ENCODE data around the gene AHI1.
"Not testable (repeated sequence)": the region's sequence is repeated elsewhere in the genome, so short reads cannot be mapped to it uniquely, and the experiment has no call there.

Gene AHI1

GRCh38 chr6:135490381-135490780, 7.2 kb downstream of the AHI1 start:
- WGBS (ENCODE audit: insufficient coverage, insufficient read length), result no CpG with 5 or more reads among the region's 3 CpGs
- H3K36me3 ChIP-seq (ENCODE audit: control insufficient read depth, insufficient read depth, low read length), result no peaks in the 10 kb centered on the region
- H3K9me3 ChIP-seq (ENCODE audit: control insufficient read depth, insufficient read depth, low read length), result no peaks in the 10 kb centered on the region
- DNase-seq (ENCODE audit: low read depth, low spot score), result no peak
- no peak overlapping the region for H3K4me3 ChIP-seq (ENCODE audit: low read length)
- H3K27me3 ChIP-seq (ENCODE audit: control insufficient read depth, insufficient read depth, low read length), result no peaks in the 10 kb centered on the region
- no peaks in the 10 kb centered on the region for H3K4me1 ChIP-seq (ENCODE audit: control insufficient read depth, insufficient read depth, low read length)
- no peak overlapping the region for H3K27ac ChIP-seq (ENCODE audit: low read length)

GRCh38 chr6:135488023-135488422, 9.5 kb downstream of the AHI1 start:
- no peaks in the 10 kb centered on the region for H3K27me3 ChIP-seq (ENCODE audit: control insufficient read depth, insufficient read depth, low read length)
- H3K4me3 ChIP-seq (ENCODE audit: low read length), result no peak overlapping the region
- no peaks in the 10 kb centered on the region; the same call in 1 of the 2 replicates for H3K9me3 ChIP-seq (ENCODE audit: control insufficient read depth, insufficient read depth, low read length)
- DNase-seq (ENCODE audit: low read depth, low spot score), result no peak
- no peak overlapping the region for H3K27ac ChIP-seq (ENCODE audit: low read length)
- H3K4me1 ChIP-seq (ENCODE audit: control insufficient read depth, insufficient read depth, low read length), result no peaks in the 10 kb centered on the region
- no CpG with 5 or more reads among the region's 3 CpGs for WGBS (ENCODE audit: insufficient coverage, insufficient read length)
- H3K36me3 ChIP-seq (ENCODE audit: control insufficient read depth, insufficient read depth, low read length), result peaks cover 2% of the 10 kb centered on the region; the same call in 1 of the 2 replicates

GRCh38 chr6:135483903-135484302, 13.6 kb downstream of the AHI1 start:
- not testable (repeated sequence) for DNase-seq (ENCODE audit: low read depth, low spot score); H3K4me3 ChIP-seq (ENCODE audit: low read length); H3K9me3 ChIP-seq (ENCODE audit: control insufficient read depth, insufficient read depth, low read length); H3K36me3 ChIP-seq (ENCODE audit: control insufficient read depth, insufficient read depth, low read length); H3K27me3 ChIP-seq (ENCODE audit: control insufficient read depth, insufficient read depth, low read length); H3K27ac ChIP-seq (ENCODE audit: low read length); H3K4me1 ChIP-seq (ENCODE audit: control insufficient read depth, insufficient read depth, low read length)
- no CpG with 5 or more reads among the region's 2 CpGs for WGBS (ENCODE audit: insufficient coverage, insufficient read length)

- Histone ChIP-seq H3K27me3 (ENCODE audit: control insufficient read depth, insufficient read depth, low read length) (no peaks in the 10 kb centered on the region), H3K9me3 (ENCODE audit: control insufficient read depth, insufficient read depth, low read length) (peaks cover 3% of the 10 kb centered on the region), H3K27ac (ENCODE audit: low read length) (no peak overlapping the region), H3K36me3 (ENCODE audit: control insufficient read depth, insufficient read depth, low read length) (peaks cover 5% of the 10 kb centered on the region), H3K4me1 (ENCODE audit: control insufficient read depth, insufficient read depth, low read length) (no peaks in the 10 kb centered on the region), H3K4me3 (ENCODE audit: low read length) (no peak overlapping the region)
- WGBS (ENCODE audit: insufficient coverage, insufficient read length), result no CpG with 5 or more reads among the region's 3 CpGs
- DNase-seq (ENCODE audit: low read depth, low spot score), result no peak
These were observed 15.7 kb downstream of the AHI1 start for GRCh38 chr6:135481783-135482369.

- H3K4me3 ChIP-seq (ENCODE audit: low read length), result no peak overlapping the region
- H3K36me3 ChIP-seq (ENCODE audit: control insufficient read depth, insufficient read depth, low read length), result peaks cover 5% of the 10 kb centered on the region
- H3K9me3 ChIP-seq (ENCODE audit: control insufficient read depth, insufficient read depth, low read length), result peaks cover 3% of the 10 kb centered on the region
- no peaks in the 10 kb centered on the region for H3K27me3 ChIP-seq (ENCODE audit: control insufficient read depth, insufficient read depth, low read length)
- no CpG with 5 or more reads among the region's 2 CpGs for WGBS (ENCODE audit: insufficient coverage, insufficient read length)
- no peak overlapping the region for H3K27ac ChIP-seq (ENCODE audit: low read length)
- H3K4me1 ChIP-seq (ENCODE audit: control insufficient read depth, insufficient read depth, low read length), result no peaks in the 10 kb centered on the region
- no peak for DNase-seq (ENCODE audit: low read depth, low spot score)
These were observed 17.9 kb downstream of the AHI1 start for GRCh38 chr6:135479601-135480000.

GRCh38 chr6:135478626-135479025, 18.9 kb downstream of the AHI1 start:
- H3K9me3 ChIP-seq (ENCODE audit: control insufficient read depth, insufficient read depth, low read length), result peaks cover 3% of the 10 kb centered on the region
- peaks cover 4% of the 10 kb centered on the region for H3K36me3 ChIP-seq (ENCODE audit: control insufficient read depth, insufficient read depth, low read length)

GRCh38 chr6:135475292-135475886, 22.2 kb downstream of the AHI1 start:
- Histone ChIP-seq H3K4me3 (ENCODE audit: low read length) (no peak overlapping the region), H3K36me3 (ENCODE audit: control insufficient read depth, insufficient read depth, low read length) (peaks cover 3% of the 10 kb centered on the region), H3K4me1 (ENCODE audit: control insufficient read depth, insufficient read depth, low read length) (no peaks in the 10 kb centered on the region), H3K27me3 (ENCODE audit: control insufficient read depth, insufficient read depth, low read length) (no peaks in the 10 kb centered on the region), H3K27ac (ENCODE audit: low read length) (no peak overlapping the region), H3K9me3 (ENCODE audit: control insufficient read depth, insufficient read depth, low read length) (peaks cover 3% of the 10 kb centered on the region)
- no peak for DNase-seq (ENCODE audit: low read depth, low spot score)
- no CpG with 5 or more reads among the region's 2 CpGs for WGBS (ENCODE audit: insufficient coverage, insufficient read length)

More at GRCh38 chr6:135478626-135479025, 18.9 kb downstream of the AHI1 start:
- H3K27me3 ChIP-seq (ENCODE audit: control insufficient read depth, insufficient read depth, low read length), result no peaks in the 10 kb centered on the region
- H3K27ac ChIP-seq (ENCODE audit: low read length), result no peak overlapping the region
- H3K4me3 ChIP-seq (ENCODE audit: low read length), result no peak overlapping the region
- H3K4me1 ChIP-seq (ENCODE audit: control insufficient read depth, insufficient read depth, low read length), result no peaks in the 10 kb centered on the region
- DNase-seq (ENCODE audit: low read depth, low spot score), result no peak

- no peak overlapping the region for H3K4me3 ChIP-seq (ENCODE audit: low read length)
- no peaks in the 10 kb centered on the region; the same call in 1 of the 2 replicates for H3K36me3 ChIP-seq (ENCODE audit: control insufficient read depth, insufficient read depth, low read length)
- no peak overlapping the region for H3K27ac ChIP-seq (ENCODE audit: low read length)
- H3K9me3 ChIP-seq (ENCODE audit: control insufficient read depth, insufficient read depth, low read length), result peaks cover 3% of the 10 kb centered on the region
- no peaks in the 10 kb centered on the region for H3K4me1 ChIP-seq (ENCODE audit: control insufficient read depth, insufficient read depth, low read length)
- H3K27me3 ChIP-seq (ENCODE audit: control insufficient read depth, insufficient read depth, low read length), result no peaks in the 10 kb centered on the region
- no peak for DNase-seq (ENCODE audit: low read depth, low spot score)
These were observed 23.2 kb downstream of the AHI1 start for GRCh38 chr6:135474362-135474761.

- no peak for DNase-seq (ENCODE audit: low read depth, low spot score)
- no peaks in the 10 kb centered on the region for H3K4me1 ChIP-seq (ENCODE audit: control insufficient read depth, insufficient read depth, low read length)
- no peak overlapping the region for H3K4me3 ChIP-seq (ENCODE audit: low read length)
- H3K9me3 ChIP-seq (ENCODE audit: control insufficient read depth, insufficient read depth, low read length), result no peaks in the 10 kb centered on the region
- no CpG with 5 or more reads among the region's 4 CpGs for WGBS (ENCODE audit: insufficient coverage, insufficient read length)
- no peak overlapping the region for H3K27ac ChIP-seq (ENCODE audit: low read length)
- no peaks in the 10 kb centered on the region; the same call in 1 of the 2 replicates for H3K36me3 ChIP-seq (ENCODE audit: control insufficient read depth, insufficient read depth, low read length)
- no peaks in the 10 kb centered on the region for H3K27me3 ChIP-seq (ENCODE audit: control insufficient read depth, insufficient read depth, low read length)
These were observed 31.6 kb downstream of the AHI1 start for GRCh38 chr6:135465903-135466302.

GRCh38 chr6:135465307-135465706, 32.2 kb downstream of the AHI1 start:
- DNase-seq (ENCODE audit: low read depth, low spot score), result no peak
- Histone ChIP-seq H3K9me3 (ENCODE audit: control insufficient read depth, insufficient read depth, low read length) (no peaks in the 10 kb centered on the region), H3K4me3 (ENCODE audit: low read length) (no peak overlapping the region), H3K4me1 (ENCODE audit: control insufficient read depth, insufficient read depth, low read length) (no peaks in the 10 kb centered on the region), H3K27ac (ENCODE audit: low read length) (no peak overlapping the region), H3K27me3 (ENCODE audit: control insufficient read depth, insufficient read depth, low read length) (no peaks in the 10 kb centered on the region), H3K36me3 (ENCODE audit: control insufficient read depth, insufficient read depth, low read length) (no peaks in the 10 kb centered on the region; the same call in 1 of the 2 replicates)
- no CpG with 5 or more reads among the region's 1 CpG for WGBS (ENCODE audit: insufficient coverage, insufficient read length)

- no peaks in the 10 kb centered on the region for H3K4me1 ChIP-seq (ENCODE audit: control insufficient read depth, insufficient read depth, low read length)
- H3K4me3 ChIP-seq (ENCODE audit: low read length), result no peak overlapping the region
- H3K9me3 ChIP-seq (ENCODE audit: control insufficient read depth, insufficient read depth, low read length), result no peaks in the 10 kb centered on the region
- no peaks in the 10 kb centered on the region for H3K27me3 ChIP-seq (ENCODE audit: control insufficient read depth, insufficient read depth, low read length)
- no peak overlapping the region for H3K27ac ChIP-seq (ENCODE audit: low read length)
- DNase-seq (ENCODE audit: low read depth, low spot score), result no peak
- no CpG with 5 or more reads among the region's 1 CpG for WGBS (ENCODE audit: insufficient coverage, insufficient read length)
- no peaks in the 10 kb centered on the region; the same call in 1 of the 2 replicates for H3K36me3 ChIP-seq (ENCODE audit: control insufficient read depth, insufficient read depth, low read length)
These were observed 32.9 kb downstream of the AHI1 start for GRCh38 chr6:135464634-135465033.
